ENCODE results near the gene PRRT3.
"Not testable (repeated sequence)": the region's sequence is repeated elsewhere in the genome, so short reads cannot be mapped to it uniquely, and the experiment has no call there.

The PRRT3 gene

GRCh38 chr3:9946112-9947024 is 5.8 kb downstream of the PRRT3 start:
- H3K27me3 ChIP-seq (ENCODE audit: control insufficient read depth, insufficient read depth, low read length) = no peaks in the 10 kb centered on the region
- H3K36me3 ChIP-seq (ENCODE audit: control insufficient read depth, low read depth, low read length) = peaks cover 3% of the 10 kb centered on the region
- H3K4me3 ChIP-seq (ENCODE audit: low read length) = peak overlapping the region; percentile 71
- H3K9me3 ChIP-seq (ENCODE audit: control insufficient read depth, low read depth, low read length) = no peaks in the 10 kb centered on the region
- no peaks in the 10 kb centered on the region for H3K4me1 ChIP-seq (ENCODE audit: control insufficient read depth, low read depth, low read length)
- H3K9ac ChIP-seq (ENCODE audit: low read length) = peak overlapping the region; percentile 36
- no peak overlapping the region for H3K27ac ChIP-seq (ENCODE audit: low read length)

GRCh38 chr3:9945358-9945757 is 6.8 kb downstream of the PRRT3 start:
- no peaks in the 10 kb centered on the region for H3K4me1 ChIP-seq (ENCODE audit: control insufficient read depth, low read depth, low read length)
- H3K36me3 ChIP-seq (ENCODE audit: control insufficient read depth, low read depth, low read length) = peaks cover 3% of the 10 kb centered on the region
- no peak overlapping the region for H3K9ac ChIP-seq (ENCODE audit: low read length)
- H3K9me3 ChIP-seq (ENCODE audit: control insufficient read depth, low read depth, low read length) = no peaks in the 10 kb centered on the region
- no peak overlapping the region for H3K4me3 ChIP-seq (ENCODE audit: low read length)
- H3K27me3 ChIP-seq (ENCODE audit: control insufficient read depth, insufficient read depth, low read length) = no peaks in the 10 kb centered on the region
- no peak overlapping the region for H3K27ac ChIP-seq (ENCODE audit: low read length)

DNA sequence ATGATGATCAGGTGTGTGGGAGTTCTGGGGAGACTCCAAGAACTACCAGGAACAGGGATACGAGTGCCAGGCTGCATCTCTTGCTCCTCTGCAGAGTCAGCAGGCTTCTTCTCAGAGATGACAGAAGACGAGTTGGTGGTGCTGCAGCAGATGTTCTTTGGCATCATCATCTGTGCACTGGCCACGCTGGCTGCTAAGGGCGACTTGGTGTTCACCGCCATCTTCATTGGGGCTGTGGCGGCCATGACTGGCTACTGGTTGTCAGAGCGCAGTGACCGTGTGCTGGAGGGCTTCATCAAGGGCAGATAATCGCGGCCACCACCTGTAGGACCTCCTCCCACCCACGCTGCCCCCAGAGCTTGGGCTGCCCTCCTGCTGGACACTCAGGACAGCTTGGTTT is 7.9 kb downstream of the PRRT3 start:
- H3K9ac ChIP-seq (ENCODE audit: low read length) = no peak overlapping the region
- H3K36me3 ChIP-seq (ENCODE audit: control insufficient read depth, low read depth, low read length) = peaks cover 3% of the 10 kb centered on the region
- no peak overlapping the region for H3K4me3 ChIP-seq (ENCODE audit: low read length)
- H3K9me3 ChIP-seq (ENCODE audit: control insufficient read depth, low read depth, low read length) = no peaks in the 10 kb centered on the region
- no peaks in the 10 kb centered on the region for H3K4me1 ChIP-seq (ENCODE audit: control insufficient read depth, low read depth, low read length)
- no peak overlapping the region for H3K27ac ChIP-seq (ENCODE audit: low read length)
- no peaks in the 10 kb centered on the region for H3K27me3 ChIP-seq (ENCODE audit: control insufficient read depth, insufficient read depth, low read length)

- H3K27ac ChIP-seq (ENCODE audit: low read length) = no peak overlapping the region
- H3K9me3 ChIP-seq (ENCODE audit: control insufficient read depth, low read depth, low read length) = no peaks in the 10 kb centered on the region
- H3K9ac ChIP-seq (ENCODE audit: low read length) = no peak overlapping the region
- no peaks in the 10 kb centered on the region for H3K36me3 ChIP-seq (ENCODE audit: control insufficient read depth, low read depth, low read length)
- no peaks in the 10 kb centered on the region for H3K4me1 ChIP-seq (ENCODE audit: control insufficient read depth, low read depth, low read length)
- no peaks in the 10 kb centered on the region for H3K27me3 ChIP-seq (ENCODE audit: control insufficient read depth, insufficient read depth, low read length)
- H3K4me3 ChIP-seq (ENCODE audit: low read length) = no peak overlapping the region
These were observed 9.1 kb downstream of the PRRT3 start for GRCh38 chr3:9942934-9943690.

- no peak overlapping the region for H3K9ac ChIP-seq (ENCODE audit: low read length)
- H3K4me1 ChIP-seq (ENCODE audit: control insufficient read depth, low read depth, low read length) = no peaks in the 10 kb centered on the region
- H3K4me3 ChIP-seq (ENCODE audit: low read length) = no peak overlapping the region
- H3K9me3 ChIP-seq (ENCODE audit: control insufficient read depth, low read depth, low read length) = no peaks in the 10 kb centered on the region
- H3K27me3 ChIP-seq (ENCODE audit: control insufficient read depth, insufficient read depth, low read length) = no peaks in the 10 kb centered on the region
- no peaks in the 10 kb centered on the region for H3K36me3 ChIP-seq (ENCODE audit: control insufficient read depth, low read depth, low read length)
- no peak overlapping the region for H3K27ac ChIP-seq (ENCODE audit: low read length)
These were observed 10.0 kb downstream of the PRRT3 start for GRCh38 chr3:9942164-9942563.

DNA sequence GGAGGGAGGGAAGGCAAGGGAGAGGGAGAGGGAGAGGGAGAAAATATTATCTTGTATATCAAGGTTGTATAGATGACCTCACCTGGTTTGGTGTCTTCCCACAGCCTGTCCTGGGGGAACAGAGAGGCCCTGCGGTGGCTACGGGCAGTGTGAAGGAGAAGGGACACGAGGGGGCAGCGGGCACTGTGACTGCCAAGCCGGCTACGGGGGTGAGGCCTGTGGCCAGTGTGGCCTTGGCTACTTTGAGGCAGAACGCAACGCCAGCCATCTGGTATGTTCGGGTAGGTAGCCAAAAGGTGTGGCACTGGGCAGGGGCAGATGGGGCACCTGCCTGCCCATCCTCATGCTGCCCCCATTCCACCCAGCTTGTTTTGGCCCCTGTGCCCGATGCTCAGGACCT is 11.5 kb downstream of the PRRT3 start:
- Histone ChIP-seq H3K4me3 (ENCODE audit: low read length) (no peak overlapping the region), H3K4me1 (ENCODE audit: control insufficient read depth, low read depth, low read length) (no peaks in the 10 kb centered on the region), H3K9me3 (ENCODE audit: control insufficient read depth, low read depth, low read length) (no peaks in the 10 kb centered on the region), H3K36me3 (ENCODE audit: control insufficient read depth, low read depth, low read length) (no peaks in the 10 kb centered on the region), H3K9ac (ENCODE audit: low read length) (no peak overlapping the region), H3K27ac (ENCODE audit: low read length) (no peak overlapping the region), H3K27me3 (ENCODE audit: control insufficient read depth, insufficient read depth, low read length) (no peaks in the 10 kb centered on the region)

DNA sequence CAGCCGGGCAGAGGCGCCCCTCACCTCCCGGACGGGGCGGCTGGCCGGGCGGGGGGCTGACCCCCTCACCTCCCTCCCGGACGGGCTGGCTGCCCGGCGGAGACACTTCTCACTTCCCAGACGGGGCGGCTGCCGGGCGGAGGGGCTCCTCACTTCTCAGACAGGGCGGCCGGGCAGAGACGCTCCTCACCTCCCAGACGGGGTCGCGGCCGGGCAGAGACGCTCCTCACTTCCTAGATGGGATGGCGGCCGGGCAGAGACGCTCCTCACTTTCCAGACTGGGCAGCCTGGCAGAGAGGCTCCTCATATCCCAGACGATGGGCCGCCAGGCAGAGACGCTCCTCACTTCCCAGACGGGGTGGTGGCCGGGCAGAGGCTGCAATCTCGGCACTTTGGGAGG is 12.3 kb downstream of the PRRT3 start:
- H3K4me1 ChIP-seq (ENCODE audit: control insufficient read depth, low read depth, low read length); H3K4me3 ChIP-seq (ENCODE audit: low read length); H3K27me3 ChIP-seq (ENCODE audit: control insufficient read depth, insufficient read depth, low read length); H3K9ac ChIP-seq (ENCODE audit: low read length); H3K36me3 ChIP-seq (ENCODE audit: control insufficient read depth, low read depth, low read length); H3K9me3 ChIP-seq (ENCODE audit: control insufficient read depth, low read depth, low read length); H3K27ac ChIP-seq (ENCODE audit: low read length): not testable (repeated sequence)

GRCh38 chr3:9938966-9939365 is 13.2 kb downstream of the PRRT3 start:
- no peak overlapping the region for H3K4me3 ChIP-seq (ENCODE audit: low read length)
- H3K4me1 ChIP-seq (ENCODE audit: control insufficient read depth, low read depth, low read length) = peaks cover 7% of the 10 kb centered on the region
- no peaks in the 10 kb centered on the region for H3K9me3 ChIP-seq (ENCODE audit: control insufficient read depth, low read depth, low read length)
- H3K36me3 ChIP-seq (ENCODE audit: control insufficient read depth, low read depth, low read length) = no peaks in the 10 kb centered on the region
- no peak overlapping the region for H3K9ac ChIP-seq (ENCODE audit: low read length)
- H3K27ac ChIP-seq (ENCODE audit: low read length) = no peak overlapping the region
- H3K27me3 ChIP-seq (ENCODE audit: control insufficient read depth, insufficient read depth, low read length) = no peaks in the 10 kb centered on the region

GRCh38 chr3:9937486-9938238 is 14.5 kb downstream of the PRRT3 start:
- Histone ChIP-seq H3K27ac (ENCODE audit: low read length) (no peak overlapping the region), H3K4me1 (ENCODE audit: control insufficient read depth, low read depth, low read length) (peaks cover 7% of the 10 kb centered on the region), H3K9ac (ENCODE audit: low read length) (no peak overlapping the region), H3K36me3 (ENCODE audit: control insufficient read depth, low read depth, low read length) (no peaks in the 10 kb centered on the region), H3K4me3 (ENCODE audit: low read length) (no peak overlapping the region), H3K27me3 (ENCODE audit: control insufficient read depth, insufficient read depth, low read length) (no peaks in the 10 kb centered on the region), H3K9me3 (ENCODE audit: control insufficient read depth, low read depth, low read length) (no peaks in the 10 kb centered on the region)

DNA sequence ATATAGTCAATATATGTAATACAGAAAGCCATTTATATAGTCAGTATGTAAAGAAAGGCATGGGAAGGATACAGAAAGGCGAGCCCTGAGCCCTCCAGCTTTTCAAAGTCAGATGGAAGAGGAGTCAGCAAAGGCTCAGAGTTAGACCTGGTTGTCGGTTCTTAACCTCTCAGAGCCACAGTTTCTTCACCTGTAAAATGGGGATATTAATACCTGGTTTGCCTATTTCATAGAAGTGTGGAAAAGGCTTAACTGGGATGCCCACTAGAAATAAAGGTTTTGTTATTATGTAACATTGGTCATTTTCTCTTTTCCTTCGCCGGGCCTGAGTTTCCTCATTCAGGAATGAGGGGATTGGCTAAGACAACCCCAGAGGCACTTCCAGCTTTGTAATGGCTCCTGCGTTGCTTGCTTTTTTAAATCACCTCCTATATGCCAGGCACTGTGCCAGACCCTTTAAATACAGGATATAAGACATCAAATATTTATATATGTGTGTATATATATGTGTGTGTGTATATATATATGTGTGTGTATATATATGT is 16.2 kb downstream of the PRRT3 start:
- H3K27ac ChIP-seq (ENCODE audit: low read length) = no peak overlapping the region
- H3K9ac ChIP-seq (ENCODE audit: low read length) = no peak overlapping the region
- no peaks in the 10 kb centered on the region for H3K9me3 ChIP-seq (ENCODE audit: control insufficient read depth, low read depth, low read length)
- H3K36me3 ChIP-seq (ENCODE audit: control insufficient read depth, low read depth, low read length) = no peaks in the 10 kb centered on the region
- H3K27me3 ChIP-seq (ENCODE audit: control insufficient read depth, insufficient read depth, low read length) = peaks cover 6% of the 10 kb centered on the region
- H3K4me3 ChIP-seq (ENCODE audit: low read length) = no peak overlapping the region
- peaks cover 7% of the 10 kb centered on the region for H3K4me1 ChIP-seq (ENCODE audit: control insufficient read depth, low read depth, low read length)

- Histone ChIP-seq H3K27me3 (ENCODE audit: control insufficient read depth, insufficient read depth, low read length) (peaks cover 6% of the 10 kb centered on the region), H3K4me1 (ENCODE audit: control insufficient read depth, low read depth, low read length) (peaks cover 7% of the 10 kb centered on the region), H3K9ac (ENCODE audit: low read length) (no peak overlapping the region), H3K9me3 (ENCODE audit: control insufficient read depth, low read depth, low read length) (no peaks in the 10 kb centered on the region), H3K27ac (ENCODE audit: low read length) (no peak overlapping the region), H3K36me3 (ENCODE audit: control insufficient read depth, low read depth, low read length) (no peaks in the 10 kb centered on the region), H3K4me3 (ENCODE audit: low read length) (no peak overlapping the region)
These were observed 17.2 kb downstream of the PRRT3 start for GRCh38 chr3:9934993-9935392.
